Adipose tissue (tissue), 3 donors: ENCODE data around the gene FIZ1. TPM values are rescaled to one million over a fixed set of nuclear protein-coding genes. Genes with fewer than 3 reads are reported as not detected.
"Not testable (repeated sequence)": the region's sequence is repeated elsewhere in the genome, so short reads cannot be mapped to it uniquely, and the experiment has no call there.

Source experiments
- H3K27ac ChIP-seq: one replicate; pipeline ENCODE4 v1.5.1; 2013; ENCODE audit warnings: low read depth, low read length
- WGBS, 3 donors: extraction: QIAGEN DNeasy Blood & Tissue Kit; methylation state at CpG; one replicate each; pipeline ENCODE4 v1.1.7; 2013; 5-methylcytosine and 5-hydroxymethylcytosine counted together
- polyA plus RNA-seq, 3 donors: library from polyadenylated mRNA; stranded (reverse); fragments of 200-250 nt; gene quantifications; one replicate each; pipeline ENCODE4 v1.2.3, GENCODE V29; 2013
- donor health status: healthy with polysubstance abuse.
- donor health status: Bipolar disorder and iron deficiency.
- donor health status: healthy.

FIZ1 gene
- polyA plus RNA-seq, 3 donors = 6.8 to 9.7 (median 8.4) TPM

DNA sequence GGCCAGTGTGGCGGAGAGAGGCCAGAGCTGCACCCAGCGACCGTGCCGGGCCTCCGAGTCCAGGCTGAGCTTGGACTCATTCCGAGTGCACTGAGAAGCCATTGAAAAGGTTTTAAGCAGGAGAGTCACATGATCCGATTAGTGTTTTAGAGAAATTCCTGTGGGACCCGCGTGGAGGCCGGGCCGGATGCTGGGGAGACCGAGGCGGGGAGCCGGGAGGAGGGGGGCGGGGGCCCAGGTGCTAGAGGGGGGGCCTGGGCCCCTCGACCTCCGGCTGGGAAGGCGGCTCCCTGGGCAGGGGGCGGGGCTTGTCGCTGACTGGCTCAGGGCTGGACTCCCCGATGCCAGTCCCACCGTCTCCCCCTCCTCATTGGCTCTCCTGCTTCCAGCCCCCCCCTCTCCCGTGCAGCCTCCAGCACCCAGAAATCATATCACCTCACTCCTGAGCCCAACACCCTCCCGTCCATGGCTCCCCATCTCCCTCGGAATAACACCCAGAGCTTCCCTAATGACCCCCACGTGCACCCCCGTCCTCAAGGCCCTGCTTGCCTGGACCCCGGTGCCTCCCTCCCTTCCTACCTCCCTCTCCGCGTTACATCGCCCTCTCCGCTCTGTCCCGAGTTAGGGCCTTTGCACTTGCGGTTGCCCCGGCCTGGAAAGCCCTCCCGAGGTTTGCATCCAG, 13.5 kb downstream of the FIZ1 start:
- WGBS, 3 donors = 2 to 3% (median 2%) methylated on average over 24 to 36 of the region's 36 CpGs
- no peak overlapping the region for H3K27ac ChIP-seq

DNA sequence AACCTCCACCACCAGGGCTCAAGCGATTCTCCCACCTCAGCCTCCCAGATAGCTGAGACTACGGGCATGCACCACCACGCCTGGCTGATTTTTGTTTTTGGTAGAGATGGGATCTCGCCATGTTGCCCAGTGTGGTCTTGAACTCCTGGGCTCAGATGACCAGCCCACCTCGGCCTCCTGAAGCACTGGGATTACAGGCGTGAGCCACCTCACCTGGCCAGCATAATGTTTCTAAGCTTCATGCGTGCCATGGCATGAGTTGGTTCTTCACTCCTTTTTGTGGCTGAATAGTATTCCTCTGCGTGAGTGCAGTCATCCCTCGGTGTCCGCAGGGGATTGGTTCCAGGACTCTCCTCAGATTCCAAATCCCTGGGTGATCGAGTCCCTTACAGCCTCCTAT, 14.4 kb downstream of the FIZ1 start:
- 95 to 96% (median 95%) methylated on average over 11 of the region's 11 CpGs for WGBS, 3 donors
- no peak overlapping the region for H3K27ac ChIP-seq

DNA sequence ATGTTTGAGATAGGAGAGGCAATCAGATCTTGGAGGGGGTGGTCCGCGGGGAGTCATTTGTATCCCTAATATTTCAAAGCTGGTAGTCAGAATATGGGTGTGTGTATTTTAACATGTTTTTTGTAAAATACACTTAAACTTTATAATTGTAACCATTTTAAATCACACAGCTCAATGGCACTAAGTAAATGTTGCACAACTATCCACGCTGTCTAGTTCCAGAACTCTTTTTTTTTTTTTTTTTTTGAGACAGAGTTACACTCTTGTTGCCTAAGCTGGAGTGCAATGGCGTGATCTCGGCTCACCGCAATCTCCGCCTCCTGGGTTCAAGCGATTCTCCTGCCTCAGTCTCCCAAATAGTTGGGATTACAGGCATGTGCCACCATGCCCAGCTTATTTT, 15.4 kb downstream of the FIZ1 start:
- 66 to 76% (median 74%) methylated on average over 8 of the region's 8 CpGs for WGBS, 3 donors
- not testable (repeated sequence) for H3K27ac ChIP-seq

DNA sequence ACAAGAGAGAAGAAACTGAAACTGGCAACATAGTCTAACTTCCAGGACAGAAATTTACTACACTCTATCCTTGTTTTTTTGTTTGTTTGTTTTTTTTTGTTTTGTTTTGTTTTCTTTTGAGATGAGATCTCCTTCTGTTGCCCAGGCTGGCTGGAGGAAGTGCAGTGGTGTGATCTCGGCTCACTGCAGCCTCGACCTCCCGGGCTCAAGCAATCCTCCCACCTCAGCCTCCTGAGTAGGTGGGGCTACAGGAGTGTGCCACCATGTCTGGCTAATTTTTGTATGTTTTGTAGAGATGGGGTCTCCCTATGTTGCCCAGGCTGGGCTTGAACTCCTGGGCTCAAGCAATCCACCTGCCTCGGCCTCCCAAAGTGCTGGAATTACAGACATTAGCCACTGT, 17.0 kb downstream of the FIZ1 start:
- 55 to 67% (median 64%) methylated on average over 4 of the region's 4 CpGs for WGBS, 3 donors
- H3K27ac ChIP-seq = not testable (repeated sequence)

DNA sequence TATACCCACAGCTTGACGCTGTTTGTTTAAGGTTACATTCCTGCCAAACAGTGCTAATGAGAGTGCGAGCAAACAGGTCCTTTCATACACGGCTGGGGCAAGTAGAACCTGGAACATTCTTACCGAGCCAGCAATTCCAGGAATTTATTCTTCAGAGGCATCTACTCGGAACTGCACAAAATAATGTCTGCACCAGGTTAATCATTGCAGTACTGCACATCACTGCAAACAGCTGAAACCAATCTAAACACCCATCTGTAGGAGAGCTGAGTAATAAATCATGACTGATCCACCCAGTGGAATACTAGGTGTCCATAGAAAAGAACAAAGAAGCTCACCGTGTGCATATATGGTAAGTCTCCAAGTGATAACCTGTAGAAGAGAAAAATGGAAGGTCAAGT, 17.5 kb downstream of the FIZ1 start:
- H3K27ac ChIP-seq = no peak overlapping the region
- 11 to 33% (median 33%) methylated on average over 6 of the region's 6 CpGs for WGBS, 3 donors

DNA sequence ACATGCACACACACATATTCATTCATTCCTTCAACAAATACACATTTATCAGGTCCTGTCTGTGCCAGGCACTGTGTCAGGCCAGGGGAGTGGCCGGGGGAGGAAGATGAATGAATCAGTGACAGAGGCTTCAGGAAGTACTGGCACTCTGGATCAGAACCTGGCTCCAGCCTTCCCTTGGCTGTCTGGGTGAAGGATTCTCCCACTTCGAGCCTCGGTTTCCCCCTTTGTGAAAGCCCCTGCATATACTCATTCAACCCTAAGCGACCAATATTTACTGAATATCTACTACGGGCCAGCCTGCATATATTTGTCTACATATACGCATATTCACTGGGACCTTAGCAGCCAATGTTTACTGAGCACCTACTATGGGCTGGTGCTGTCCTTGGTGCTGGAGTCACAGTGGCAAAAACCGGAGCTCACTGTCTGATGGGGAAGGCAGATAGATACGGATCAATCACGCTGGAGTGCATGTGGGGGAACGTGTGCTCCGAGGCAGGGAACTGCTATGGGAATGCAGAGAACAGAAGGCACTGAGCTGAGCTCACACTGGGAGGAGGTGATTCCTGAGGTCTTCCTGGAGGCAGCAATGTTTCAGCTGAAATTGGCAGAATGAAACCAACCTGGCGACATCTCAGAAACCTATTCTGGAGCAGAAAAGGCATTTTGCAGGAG, 18.0 kb downstream of the FIZ1 start:
- H3K27ac ChIP-seq = no peak overlapping the region
- WGBS, 3 donors = 23 to 31% (median 31%) methylated on average over 12 of the region's 12 CpGs

DNA sequence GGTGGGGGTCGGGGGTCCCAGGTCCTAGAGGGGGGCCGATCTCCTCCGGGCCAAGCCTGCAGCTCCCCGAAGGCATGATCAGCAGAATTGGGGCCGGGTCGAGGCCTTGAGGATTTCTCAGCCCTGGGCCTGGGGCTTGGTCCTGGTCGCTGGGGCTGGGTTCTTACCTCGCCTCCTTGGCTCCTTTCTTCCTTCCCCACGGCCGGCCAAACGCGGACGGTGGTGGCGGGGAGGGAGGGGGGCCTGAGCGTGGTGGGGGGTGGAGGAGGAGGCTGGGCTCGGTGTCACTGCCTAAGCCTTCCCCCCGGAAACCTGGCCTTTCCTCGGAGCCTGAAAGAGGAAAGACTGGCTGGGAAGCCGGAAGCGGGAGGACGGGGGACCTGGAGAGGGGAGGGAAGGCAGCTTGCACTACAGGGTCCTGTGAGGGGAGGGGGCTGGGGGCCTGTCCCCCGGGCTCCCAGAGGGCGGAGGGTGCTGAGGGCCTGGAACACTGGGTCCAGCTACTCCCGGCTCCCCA, 18.6 kb downstream of the FIZ1 start, which contains the start of gene ZNF579:
Gene ZNF579, minus strand, starts transcription at position 221 of the 517 bp plus-strand sequence. CDS start 1,209 bp downstream, outside the sequence.
- H3K27ac ChIP-seq = no peak within 1 kb of the TSS
- WGBS, 3 donors = 0 to 2% (median 0%) methylated on average over 12 to 24 of the region's 24 CpGs

DNA sequence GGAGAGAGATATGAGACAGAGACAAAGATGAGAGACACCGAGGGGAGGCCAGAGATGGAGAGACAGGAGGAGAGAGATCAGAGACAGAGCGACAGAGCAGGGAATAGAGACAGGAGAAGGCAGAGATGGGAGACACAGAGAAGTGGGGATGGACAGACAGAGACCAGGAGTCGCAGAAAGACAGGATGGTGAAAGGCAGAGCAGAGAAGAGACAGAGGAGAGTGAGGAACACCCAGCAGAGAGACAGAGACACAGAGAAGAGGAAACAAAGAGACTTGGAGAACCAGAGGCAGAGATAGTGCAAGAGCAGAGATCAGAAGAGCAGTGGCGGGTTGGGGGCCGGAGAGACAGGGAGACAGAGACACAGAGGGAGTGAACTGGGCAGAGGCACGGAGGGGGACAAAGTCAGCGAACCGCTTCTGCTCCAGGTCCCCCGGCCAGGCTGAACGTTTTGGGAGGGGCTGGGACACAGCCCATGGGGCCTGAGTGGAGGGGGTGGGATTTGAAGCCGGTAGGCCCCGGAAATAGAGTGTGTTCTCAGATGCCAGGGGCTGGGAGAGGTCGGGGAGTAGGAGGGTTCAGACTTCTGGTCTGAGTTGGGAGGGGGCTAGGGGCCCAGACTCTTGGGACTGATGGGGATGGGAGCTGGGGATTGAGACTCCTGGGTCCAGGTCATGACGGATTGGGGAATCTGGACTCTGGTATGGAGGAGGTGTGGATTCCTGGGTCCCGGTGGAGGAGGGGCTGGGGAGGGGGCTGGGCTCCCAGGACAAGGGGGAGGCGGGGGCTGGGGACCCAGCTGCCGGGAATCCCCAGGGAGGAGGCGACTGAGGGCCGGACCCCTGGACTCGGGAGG, 19.3 kb downstream of the FIZ1 start:
- no peak overlapping the region for H3K27ac ChIP-seq
- 9 to 10% (median 9%) methylated on average over 18 to 20 of the region's 20 CpGs for WGBS, 3 donors

DNA sequence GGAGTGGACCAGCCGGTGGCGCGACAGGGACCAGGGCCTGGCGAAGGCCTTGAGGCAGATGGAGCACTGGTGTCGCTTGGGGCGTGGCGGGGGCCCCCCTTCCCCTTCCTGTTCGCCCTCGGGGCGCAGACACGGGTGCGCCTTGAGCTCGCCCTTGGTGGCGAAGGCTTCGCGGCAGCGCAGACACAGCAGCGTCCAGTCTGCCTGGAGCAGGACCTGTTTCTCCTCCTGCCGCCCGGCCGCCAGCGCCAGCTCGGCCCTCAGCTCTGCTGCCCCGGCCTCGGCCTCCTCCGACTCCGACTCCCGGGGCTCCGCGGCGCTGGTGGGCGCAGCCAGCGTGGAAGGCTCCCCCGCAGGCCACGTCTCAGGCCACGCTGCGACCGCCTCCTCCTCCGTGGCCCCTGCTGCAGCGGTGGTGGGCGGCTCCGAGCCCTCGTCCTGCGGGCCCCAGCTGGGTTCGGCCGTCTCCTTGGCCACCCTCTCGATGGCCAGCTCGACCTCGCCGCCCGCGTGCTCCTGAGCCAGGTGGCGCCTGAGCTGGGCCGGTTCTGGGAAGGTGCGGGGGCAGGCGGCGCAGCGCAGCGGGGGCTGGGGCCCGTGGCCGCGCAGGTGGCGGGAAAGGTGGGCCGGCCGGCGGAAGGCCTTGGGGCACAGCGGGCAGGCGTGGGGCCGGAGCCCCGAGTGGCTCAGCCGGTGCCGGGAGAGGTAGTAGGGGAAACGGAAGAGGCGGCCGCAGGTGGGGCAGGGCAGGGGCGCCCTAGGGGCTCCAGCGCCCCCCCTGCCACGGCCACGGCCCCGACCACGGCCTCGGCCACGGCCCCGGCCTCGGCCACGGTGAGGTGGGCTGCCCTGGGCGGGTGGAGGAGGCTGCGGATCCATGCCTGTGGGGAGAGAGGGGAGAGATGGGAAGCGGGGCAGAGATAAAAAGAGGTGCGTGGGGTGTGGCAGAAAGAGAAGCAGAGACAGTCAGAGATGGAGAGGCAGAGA, 20.3 kb downstream of the FIZ1 start:
- H3K27ac ChIP-seq = no peak overlapping the region
- whole genome bisulfite sequencing, 3 donors = 91 to 94% (median 93%) methylated on average over 62 to 90 of the region's 90 CpGs

DNA sequence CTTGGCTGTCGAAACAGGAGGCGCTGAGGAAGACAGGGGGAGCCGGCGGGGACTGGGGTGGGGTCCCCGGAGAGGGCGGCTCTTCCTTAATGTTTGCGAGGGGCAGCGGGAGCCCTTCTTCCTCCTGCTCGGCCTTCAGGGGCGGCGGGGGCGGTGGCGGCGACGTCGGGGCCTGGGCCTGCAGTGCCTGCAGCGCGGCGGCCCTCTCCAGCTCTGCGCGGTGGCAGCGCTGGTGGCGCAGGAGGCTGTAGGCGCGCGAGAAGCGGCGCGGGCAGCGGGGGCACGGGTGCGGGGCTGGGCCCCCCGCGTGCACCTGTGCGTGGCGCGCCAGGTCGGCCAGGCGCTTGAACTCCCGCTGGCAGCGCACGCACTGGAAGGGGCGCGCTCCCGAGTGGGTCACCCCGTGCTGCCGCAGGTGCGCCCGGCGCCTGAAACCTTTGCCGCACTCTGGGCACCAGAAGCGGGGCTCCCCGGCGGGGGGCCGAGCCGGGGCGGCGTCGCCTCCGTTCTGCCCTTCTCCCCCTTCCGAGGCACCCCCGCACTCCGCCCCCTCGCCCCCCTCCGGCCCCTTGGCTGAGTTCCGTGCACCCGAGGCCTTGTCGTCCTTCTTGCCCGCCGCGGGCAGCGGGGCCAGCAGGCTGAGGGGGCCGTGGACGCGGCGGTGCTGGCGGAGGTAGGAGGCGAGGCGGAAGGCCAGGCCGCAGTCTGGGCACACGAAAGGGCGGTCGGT, 21.1 kb downstream of the FIZ1 start:
- 94 to 96% (median 95%) methylated on average over 55 to 83 of the region's 83 CpGs for WGBS, 3 donors
- H3K27ac ChIP-seq = no peak overlapping the region

DNA sequence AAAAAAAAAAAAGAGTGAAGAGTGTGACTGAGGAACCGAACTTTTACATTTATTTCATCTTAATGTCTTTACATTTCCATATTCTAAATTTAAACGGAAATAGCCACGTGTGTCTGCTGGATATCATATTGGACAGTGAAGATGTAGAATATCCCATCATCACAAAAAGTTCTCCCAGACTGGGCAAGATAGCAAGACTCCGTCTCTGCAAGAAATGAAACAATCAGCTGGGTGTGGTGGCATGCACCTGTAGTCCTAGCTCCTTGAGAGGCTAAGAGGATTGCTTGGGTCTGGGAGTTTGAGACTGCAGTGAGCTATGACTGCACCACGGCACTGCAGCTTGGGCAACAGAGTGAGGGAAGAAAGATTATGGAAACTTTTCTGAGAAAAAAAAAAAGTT, 22.6 kb downstream of the FIZ1 start:
- WGBS, 3 donors = 85 to 91% (median 89%) methylated on average over 5 of the region's 5 CpGs
- H3K27ac ChIP-seq = no peak overlapping the region

DNA sequence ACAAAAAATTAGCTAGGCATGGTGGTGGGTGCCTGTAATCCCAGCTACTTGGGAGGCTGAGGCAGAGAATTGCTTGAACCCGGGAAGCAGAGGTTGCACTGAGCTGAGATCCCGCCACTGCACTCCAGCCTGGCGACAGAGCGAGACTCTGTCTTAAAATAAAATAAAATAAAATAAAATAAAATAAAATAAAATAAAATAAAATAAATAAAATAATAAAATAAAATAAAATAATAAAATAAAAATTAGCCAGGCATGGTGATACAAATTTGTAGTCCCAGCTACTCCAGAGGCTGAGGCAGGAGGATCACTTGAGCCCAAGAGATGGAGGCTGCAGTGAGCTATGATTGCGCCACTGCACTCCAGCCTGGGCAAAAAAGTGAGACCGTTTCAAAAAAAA, 25.4 kb downstream of the FIZ1 start:
- WGBS, 3 donors = 83 to 97% (median 90%) methylated on average over 6 of the region's 6 CpGs
- not testable (repeated sequence) for H3K27ac ChIP-seq

DNA sequence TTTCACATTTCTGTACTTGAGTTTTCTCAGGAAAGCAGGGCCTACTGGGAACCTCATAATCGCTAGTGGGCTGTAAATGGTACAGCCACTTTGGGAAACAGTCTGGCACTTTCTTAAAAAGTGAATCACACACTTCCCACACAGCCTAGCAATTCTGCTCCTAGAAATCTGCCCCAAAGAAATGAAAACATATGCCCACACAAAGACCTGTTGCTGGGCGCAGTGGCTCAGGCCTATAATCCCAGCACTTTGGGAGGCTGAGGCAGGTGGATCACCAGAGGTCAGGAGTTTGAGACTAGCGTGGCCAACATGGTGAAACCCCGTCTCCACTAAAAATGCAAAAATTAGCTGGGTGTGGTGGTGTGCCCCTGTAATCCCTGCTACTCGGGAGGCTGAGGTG, 29.8 kb downstream of the FIZ1 start:
- 92 to 93% (median 92%) methylated on average over 5 of the region's 5 CpGs for WGBS, 3 donors
- H3K27ac ChIP-seq = not testable (repeated sequence)

DNA sequence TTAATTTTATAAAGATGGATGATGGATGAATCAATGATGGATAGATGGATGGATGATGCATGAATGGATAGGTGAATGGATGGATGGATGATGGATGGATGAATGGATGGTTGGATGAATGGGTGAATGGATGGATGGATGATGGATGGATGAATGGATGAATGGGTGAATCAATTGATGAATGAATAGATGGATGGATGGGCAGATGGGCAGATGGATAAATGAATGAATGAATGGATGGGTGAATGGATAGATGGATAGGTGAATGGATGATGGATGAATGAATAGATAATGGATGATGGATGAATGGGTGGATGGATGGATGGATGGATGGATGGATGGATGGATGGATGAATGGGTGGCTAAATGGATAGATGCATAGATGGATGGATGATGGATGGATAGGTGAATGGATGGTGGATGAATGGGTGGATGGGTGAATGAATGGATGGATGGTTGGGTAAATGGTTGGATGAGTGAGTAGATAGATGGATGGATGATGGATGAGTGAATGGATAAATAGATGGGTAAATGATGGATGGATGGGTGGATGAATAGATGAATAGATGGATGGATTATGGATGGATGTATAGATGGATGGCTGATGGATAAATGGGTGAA, 31.5 kb downstream of the FIZ1 start:
- H3K27ac ChIP-seq = no peak overlapping the region

DNA sequence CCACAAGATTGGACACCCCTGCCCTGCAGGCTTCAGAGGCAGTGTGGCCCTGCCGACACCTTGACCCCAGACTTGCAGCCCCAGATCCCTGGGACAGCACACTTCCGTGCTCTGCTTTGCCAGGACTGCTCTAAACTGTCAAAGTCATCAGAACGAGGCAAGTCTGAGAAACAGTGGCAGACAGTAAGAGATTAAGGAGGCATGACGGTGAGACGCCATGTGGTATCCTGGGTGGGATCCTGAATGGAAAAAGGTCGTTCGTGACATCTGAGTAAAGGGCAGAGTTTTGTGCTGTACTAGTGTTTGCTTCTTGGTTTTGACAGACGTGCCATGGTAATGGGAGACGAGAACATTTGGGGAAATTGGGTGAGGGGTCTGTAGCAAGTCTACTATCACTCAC, 32.5 kb downstream of the FIZ1 start:
- H3K27ac ChIP-seq = no peak overlapping the region
- WGBS, 3 donors = 41 to 56% (median 47%) methylated on average over 9 of the region's 9 CpGs

DNA sequence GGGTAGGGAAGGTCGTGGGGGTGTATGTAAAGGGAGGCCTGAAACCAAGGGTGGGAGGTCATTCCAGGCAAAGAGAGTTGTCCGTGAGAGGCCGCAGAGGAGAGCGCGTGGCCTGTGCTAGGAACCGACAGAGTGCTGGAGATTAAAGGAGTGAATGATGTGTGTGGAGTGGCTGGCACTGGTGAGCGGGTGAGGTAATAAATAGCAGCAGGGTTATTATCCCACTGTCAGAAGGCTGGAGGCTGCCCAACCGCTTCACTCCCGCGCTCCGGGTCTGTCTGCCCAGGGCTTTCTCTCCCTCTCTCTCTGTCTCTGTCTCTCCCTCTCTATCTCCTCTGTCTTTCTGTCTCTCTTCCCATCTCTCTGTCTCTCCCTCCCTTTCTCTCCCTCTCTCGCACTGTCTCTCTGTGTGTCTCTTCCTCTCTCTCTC, 36.0 kb downstream of the FIZ1 start:
- WGBS, 3 donors = 52 to 60% (median 55%) methylated on average over 12 of the region's 12 CpGs
- H3K27ac ChIP-seq = no peak overlapping the region

DNA sequence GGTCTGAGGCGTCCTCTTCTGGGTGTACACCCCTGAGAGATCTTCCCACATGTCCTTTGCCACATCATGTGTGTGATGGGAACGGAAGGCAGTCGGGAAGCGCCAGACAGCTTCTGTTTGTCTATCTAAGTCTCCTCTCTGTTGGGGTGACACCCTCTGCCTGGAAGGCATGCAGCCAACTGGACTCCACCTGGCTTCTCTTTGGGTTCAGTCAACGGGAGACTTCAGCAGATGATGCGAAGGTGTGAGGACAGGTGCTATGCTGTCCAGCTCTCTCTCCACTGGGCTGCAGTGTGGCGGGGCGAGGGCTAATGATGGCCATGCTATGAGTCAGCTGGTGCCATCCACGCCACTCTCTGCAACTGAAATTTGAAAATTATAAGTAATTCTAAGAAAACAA, 39.6 kb downstream of the FIZ1 start:
- H3K27ac ChIP-seq = no peak overlapping the region
- 73 to 86% (median 78%) methylated on average over 9 of the region's 9 CpGs for WGBS, 3 donors
